Hematopoietic multipotent progenitor cell treated with erythropoietin and hydrocortisone succinate and interleukin-3 and kit ligand, for 6 days (in vitro differentiated cells): ENCODE data around the gene INPP4A.

Experiments
- DNase-seq: peaks from one replicate; pipeline ENCODE4 v3.0.0-alpha.2; 2015

The INPP4A gene

GRCh38 chr2:98519156-98519555 lies 74.5 kb downstream of the INPP4A start:
- no peak for DNase-seq

- no peak for DNase-seq
Measured at GRCh38 chr2:98519851-98520250, 75.2 kb downstream of the INPP4A start.

GRCh38 chr2:98520806-98521205 lies 76.1 kb downstream of the INPP4A start:
- DNase-seq, result no peak

GRCh38 chr2:98521266-98521665 lies 76.6 kb downstream of the INPP4A start:
- DNase-seq, result no peak

- DNase-seq, result no peak
Measured at GRCh38 chr2:98522854-98523253, 78.2 kb downstream of the INPP4A start.

GRCh38 chr2:98524168-98524567 lies 79.5 kb downstream of the INPP4A start:
- no peak for DNase-seq

GRCh38 chr2:98528349-98528748 lies 83.7 kb downstream of the INPP4A start:
- DNase-seq, result no peak

- DNase-seq, result no peak
Measured at GRCh38 chr2:98530114-98530513, 85.5 kb downstream of the INPP4A start.

- no peak for DNase-seq
Measured at GRCh38 chr2:98532756-98533155, 88.1 kb downstream of the INPP4A start.

GRCh38 chr2:98533547-98533946 lies 88.9 kb downstream of the INPP4A start:
- DNase-seq, result no peak

GRCh38 chr2:98534761-98535160 lies 90.1 kb downstream of the INPP4A start:
- DNase-seq, result no peak

- DNase-seq, result no peak
Measured at GRCh38 chr2:98535971-98536677, 91.5 kb downstream of the INPP4A start.

GRCh38 chr2:98537390-98538126 lies 92.9 kb downstream of the INPP4A start:
- no peak for DNase-seq

- no peak for DNase-seq
Measured at GRCh38 chr2:98538280-98539041, 93.8 kb downstream of the INPP4A start.

GRCh38 chr2:98539056-98539735 lies 94.5 kb downstream of the INPP4A start:
- DNase-seq, result no peak

- no peak for DNase-seq
Measured at GRCh38 chr2:98540536-98540935, 95.9 kb downstream of the INPP4A start.

- DNase-seq, result no peak
Measured at GRCh38 chr2:98541489-98541888, 96.8 kb downstream of the INPP4A start.

- DNase-seq, result no peak
Measured at GRCh38 chr2:98541906-98542305, 97.2 kb downstream of the INPP4A start.

GRCh38 chr2:98543214-98543613 lies 98.6 kb downstream of the INPP4A start:
- DNase-seq, result no peak

GRCh38 chr2:98543842-98544241 lies 99.2 kb downstream of the INPP4A start:
- DNase-seq, result no peak

GRCh38 chr2:98545591-98545990 lies 100.9 kb downstream of the INPP4A start:
- DNase-seq, result no peak

- no peak for DNase-seq
Measured at GRCh38 chr2:98546186-98546585, 101.5 kb downstream of the INPP4A start.

GRCh38 chr2:98547092-98547790 lies 102.6 kb downstream of the INPP4A start:
- DNase-seq, result no peak
